ENCODE results near the gene MSX2.

GRCh38 chr5:174714751-174715150 lies 9.6 kb upstream of the MSX2 start:
- no peak for TF ChIP-seq YY1 (IDR thresholded peaks at IDR 0.05; ENCODE audit: insufficient read depth, insufficient read length)
- no peak for TF ChIP-seq ZNF274 (IDR thresholded peaks at IDR 0.05; ENCODE audit: low read depth, low read length)
